Adipocyte (in vitro differentiated cells): Measurements from ENCODE around the gene GRIN3A.

ENCODE experiments used
- DNase-seq: peaks from one replicate; pipeline ENCODE4 v3.0.0-alpha.2; 2015; ENCODE audit warnings: low read depth
- H3K27me3 ChIP-seq: replicated peaks from 2 replicates; pipeline ENCODE4 v1.7.0; 2013; ENCODE audit warnings: mild to moderate bottlenecking, low read length, moderate library complexity; ENCODE audit not compliant: control insufficient read depth, insufficient read depth
- H3K36me3 ChIP-seq: 2 replicates; pipeline ENCODE4 v1.7.0; 2013; ENCODE audit warnings: low read length, mild to moderate bottlenecking, moderate library complexity; ENCODE audit not compliant: control insufficient read depth, insufficient read depth, severe bottlenecking
- H3K4me1 ChIP-seq: 2 replicates; pipeline ENCODE4 v1.7.0; 2013; ENCODE audit warnings: mild to moderate bottlenecking, low read length, moderate library complexity; ENCODE audit not compliant: control insufficient read depth, insufficient read depth
- H3K4me3 ChIP-seq: 2 replicates; pipeline ENCODE4 v1.7.0; 2013; ENCODE audit warnings: mild to moderate bottlenecking, low read length, moderate library complexity
- H3K9ac ChIP-seq: 2 replicates; pipeline ENCODE4 v1.7.0; 2013; ENCODE audit warnings: mild to moderate bottlenecking, low read length, moderate library complexity
- H3K9me3 ChIP-seq: 2 replicates; pipeline ENCODE4 v1.7.0; 2013; ENCODE audit warnings: mild to moderate bottlenecking, low read length, moderate library complexity; ENCODE audit not compliant: control insufficient read depth

The GRIN3A gene

DNA sequence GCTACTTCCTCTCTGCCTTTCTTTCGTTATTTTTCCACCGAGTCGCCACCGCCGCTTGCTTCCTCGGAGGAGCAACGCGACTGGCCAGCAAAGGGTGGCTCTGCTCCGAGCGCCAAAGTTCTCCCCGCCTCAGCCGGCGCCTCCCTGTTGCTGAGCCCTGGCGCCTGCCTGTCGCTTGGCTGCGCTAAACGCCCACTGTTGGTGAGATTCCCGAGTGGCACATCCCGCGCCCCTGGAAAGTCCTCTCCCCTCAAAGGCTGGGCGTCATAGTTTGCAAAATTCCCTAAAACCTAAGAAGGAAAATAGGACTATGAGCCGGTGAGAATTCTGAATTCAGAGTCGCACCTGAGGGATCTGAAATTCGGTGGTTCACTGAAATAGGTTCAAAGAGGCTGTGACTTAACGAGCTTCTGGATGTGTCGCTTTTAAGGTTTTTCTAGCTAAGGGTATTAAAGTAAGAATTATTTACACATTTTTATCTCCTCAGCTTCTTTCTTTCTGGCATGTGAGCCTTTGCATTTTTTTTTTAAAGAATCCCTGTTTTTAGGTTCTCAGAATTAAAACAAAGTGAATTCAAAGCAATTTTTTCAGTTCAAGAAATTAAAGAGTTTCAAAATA is at the start of gene GRIN3A:
GRIN3A (minus strand) TSS at position 82 of the 618 bp plus-strand sequence. CDS start 668 bp downstream, outside the sequence.
- Histone ChIP-seq H3K36me3 (no peaks in the 10 kb centered on the region), H3K9me3 (peaks cover 3% of the 10 kb centered on the region), H3K27me3 (peaks cover 71% of the 10 kb centered on the region), H3K4me3 (peak within 1 kb of the TSS; percentile 76), H3K4me1 (peaks cover 13% of the 10 kb centered on the region), H3K9ac (no peak within 1 kb of the TSS)
- DNase-seq, result peak; percentile 24

DNA sequence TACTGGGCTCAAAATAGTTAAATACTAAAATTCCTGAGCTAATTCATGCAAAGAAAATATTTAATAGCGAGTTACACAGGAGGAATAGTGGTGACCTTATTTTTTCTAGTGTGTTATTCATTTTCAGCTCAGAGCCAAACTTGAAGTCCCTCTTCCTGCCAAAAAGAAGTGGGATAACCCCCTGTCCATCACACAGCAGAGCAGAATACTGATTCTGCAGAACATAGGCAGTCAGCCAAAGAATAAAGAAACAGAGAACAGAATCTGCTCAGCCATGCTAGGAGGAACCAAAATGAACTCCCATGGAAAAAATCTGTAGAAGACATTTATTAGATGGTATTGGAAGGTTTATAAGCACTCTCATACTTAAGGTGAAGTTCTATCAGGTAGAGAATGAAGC is 49.4 kb upstream of the GRIN3A start:
- Histone ChIP-seq H3K9ac (no peak overlapping the region), H3K9me3 (no peaks in the 10 kb centered on the region), H3K27me3 (peaks cover 10% of the 10 kb centered on the region), H3K36me3 (no peaks in the 10 kb centered on the region), H3K4me3 (no peak overlapping the region), H3K4me1 (no peaks in the 10 kb centered on the region)
- no peak for DNase-seq

DNA sequence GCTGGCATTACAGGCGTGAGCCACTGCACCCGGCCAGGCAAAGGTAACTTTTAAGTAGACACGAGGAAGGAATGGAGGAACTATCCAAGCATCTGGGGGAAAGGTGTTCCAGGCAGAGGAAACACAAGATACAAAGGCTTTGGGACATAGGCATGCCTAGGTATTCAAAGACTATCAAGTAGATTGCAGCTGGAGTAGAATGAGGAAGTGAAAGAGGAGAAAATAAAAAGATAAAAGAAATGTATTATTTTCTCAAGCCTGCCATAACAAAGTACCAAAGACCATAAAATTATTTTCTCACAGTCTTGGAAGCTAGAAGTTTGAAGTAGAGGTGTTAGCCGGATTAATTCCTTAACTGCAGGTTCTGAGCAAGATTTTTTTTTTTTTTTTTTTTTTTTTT is 39.9 kb upstream of the GRIN3A start:
- Histone ChIP-seq H3K36me3 (no peaks in the 10 kb centered on the region), H3K4me3 (no peak overlapping the region), H3K27me3 (peaks cover 3% of the 10 kb centered on the region), H3K9me3 (no peaks in the 10 kb centered on the region), H3K4me1 (no peaks in the 10 kb centered on the region), H3K9ac (no peak overlapping the region)
- no peak for DNase-seq

DNA sequence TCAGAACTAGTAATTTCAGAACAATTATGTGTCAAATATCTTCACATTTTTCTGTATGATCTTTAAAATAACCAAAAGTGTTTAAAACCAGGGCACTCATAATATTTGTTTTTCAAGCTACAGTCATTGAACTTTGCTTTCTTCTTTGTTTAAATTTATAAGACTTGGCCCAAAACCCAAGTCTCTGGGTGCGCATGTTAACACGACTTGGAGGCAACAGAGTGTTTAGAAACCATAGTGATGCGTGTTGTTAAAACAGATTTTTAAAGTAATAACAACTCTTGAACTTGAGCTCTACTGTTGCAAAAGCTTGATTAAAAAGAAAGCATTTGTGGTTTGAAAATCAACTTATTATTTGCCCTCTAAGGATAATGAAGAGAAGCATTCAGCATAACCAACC is 26.0 kb upstream of the GRIN3A start:
- Histone ChIP-seq H3K4me1 (peaks cover 4% of the 10 kb centered on the region), H3K4me3 (no peak overlapping the region), H3K9ac (no peak overlapping the region), H3K9me3 (no peaks in the 10 kb centered on the region), H3K27me3 (no peaks in the 10 kb centered on the region), H3K36me3 (no peaks in the 10 kb centered on the region)
- no peak for DNase-seq

DNA sequence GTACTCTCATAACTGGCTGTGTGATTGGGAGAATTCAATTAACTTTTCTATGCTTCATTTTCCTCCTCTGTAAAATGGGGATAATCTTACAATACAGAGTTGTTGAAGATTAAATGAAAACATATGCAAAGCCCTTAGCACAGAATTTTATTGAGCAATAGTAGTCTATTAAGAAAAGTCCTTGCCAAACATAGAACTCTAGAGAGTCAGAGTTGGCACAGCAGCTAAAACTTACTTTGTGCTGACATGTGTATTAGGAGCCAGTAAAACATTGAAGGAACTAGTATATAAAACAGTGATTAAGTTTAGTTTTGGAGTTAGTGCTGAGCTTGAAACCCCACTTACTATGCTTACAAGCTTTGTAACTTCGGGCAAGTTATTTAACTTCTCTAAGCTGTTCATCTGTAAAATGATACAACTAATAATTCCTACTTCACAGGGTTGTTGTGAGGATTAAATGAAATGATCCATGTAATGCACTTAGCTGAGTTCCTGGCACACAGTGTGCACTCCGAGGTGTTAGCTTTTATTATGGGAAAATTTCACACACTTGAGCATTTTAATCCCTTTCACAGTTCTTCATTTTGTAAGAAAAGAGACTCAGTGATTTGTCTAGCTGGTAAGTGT is 20.0 kb upstream of the GRIN3A start:
- peak overlapping the region; percentile 31 for H3K9ac ChIP-seq

DNA sequence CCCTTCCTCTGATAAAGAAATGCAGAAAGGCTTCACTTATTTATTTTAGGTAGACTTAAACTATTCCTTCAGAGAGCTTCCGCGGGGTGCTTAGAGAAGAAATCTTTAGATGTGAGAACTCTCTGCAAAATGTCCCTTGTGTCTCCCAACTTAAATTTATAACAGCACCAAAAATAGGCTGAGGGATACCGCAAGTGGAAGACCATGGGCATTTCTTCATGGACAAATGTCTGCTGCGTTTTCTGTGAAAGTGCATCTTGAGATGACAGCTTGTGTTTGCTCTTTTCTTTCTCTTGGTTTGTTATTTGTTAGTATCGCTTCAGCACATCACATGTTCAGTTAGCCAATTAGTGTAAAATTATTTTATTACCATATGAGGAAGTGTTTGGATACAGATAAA is 15.3 kb upstream of the GRIN3A start:
- Histone ChIP-seq H3K9me3 (peaks cover 5% of the 10 kb centered on the region), H3K4me3 (no peak overlapping the region), H3K4me1 (peaks cover 28% of the 10 kb centered on the region), H3K36me3 (no peaks in the 10 kb centered on the region), H3K27me3 (no peaks in the 10 kb centered on the region), H3K9ac (no peak overlapping the region)
- no peak for DNase-seq

More for the DNA sequence above, 20.0 kb upstream of the GRIN3A start:
- DNase-seq, result no peak
- H3K9me3 ChIP-seq, result peaks cover 5% of the 10 kb centered on the region
- no peaks in the 10 kb centered on the region for H3K36me3 ChIP-seq
- no peaks in the 10 kb centered on the region for H3K27me3 ChIP-seq
- peak overlapping the region; percentile 59 for H3K4me3 ChIP-seq
- peaks cover 33% of the 10 kb centered on the region for H3K4me1 ChIP-seq

DNA sequence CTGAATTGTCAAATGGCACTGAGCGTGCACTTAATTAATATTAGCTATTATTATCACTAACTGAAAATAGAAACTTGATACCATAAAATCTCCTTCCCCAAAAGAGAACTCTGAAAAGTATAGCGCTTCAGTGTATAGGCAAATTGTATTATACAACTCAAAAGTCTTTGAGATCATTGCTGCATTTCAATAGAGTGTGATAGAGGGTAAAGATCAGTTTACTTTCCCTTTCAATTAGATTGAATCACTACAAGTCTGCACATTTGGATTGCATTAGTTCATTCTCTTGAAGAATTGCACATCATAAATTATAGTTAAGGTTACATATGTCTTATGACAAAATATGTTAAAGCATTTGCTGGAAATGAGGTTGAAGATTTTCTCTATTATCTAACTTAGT is 13.4 kb upstream of the GRIN3A start:
- Histone ChIP-seq H3K4me3 (no peak overlapping the region), H3K27me3 (no peaks in the 10 kb centered on the region), H3K36me3 (no peaks in the 10 kb centered on the region), H3K9ac (no peak overlapping the region), H3K4me1 (peaks cover 11% of the 10 kb centered on the region), H3K9me3 (peaks cover 5% of the 10 kb centered on the region)
- DNase-seq, result no peak

DNA sequence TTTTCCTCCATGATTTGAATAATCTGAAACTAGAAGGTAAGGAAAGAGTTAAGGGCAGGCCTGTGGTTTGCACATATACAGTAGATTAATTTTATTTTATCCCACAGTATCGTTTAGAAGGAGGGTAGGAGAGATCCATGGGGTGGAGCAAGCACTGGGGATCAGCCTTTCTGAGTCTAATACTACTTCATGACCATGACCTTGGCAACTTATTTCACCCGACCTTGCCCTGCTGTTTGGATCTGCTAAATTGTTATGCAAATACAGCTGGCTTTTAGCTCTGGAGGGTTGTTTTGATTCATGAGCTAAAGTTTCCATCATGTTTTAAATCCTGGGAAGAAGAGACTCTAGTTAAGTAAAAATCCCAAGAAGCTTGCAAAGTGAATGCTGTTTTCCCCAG is 864 bp upstream of the GRIN3A start:
- H3K9me3 ChIP-seq, result peaks cover 3% of the 10 kb centered on the region
- DNase-seq, result no peak
- peaks cover 67% of the 10 kb centered on the region for H3K27me3 ChIP-seq
- H3K4me1 ChIP-seq, result peaks cover 13% of the 10 kb centered on the region
- H3K9ac ChIP-seq, result no peak overlapping the region
- no peak overlapping the region for H3K4me3 ChIP-seq
- no peaks in the 10 kb centered on the region for H3K36me3 ChIP-seq

DNA sequence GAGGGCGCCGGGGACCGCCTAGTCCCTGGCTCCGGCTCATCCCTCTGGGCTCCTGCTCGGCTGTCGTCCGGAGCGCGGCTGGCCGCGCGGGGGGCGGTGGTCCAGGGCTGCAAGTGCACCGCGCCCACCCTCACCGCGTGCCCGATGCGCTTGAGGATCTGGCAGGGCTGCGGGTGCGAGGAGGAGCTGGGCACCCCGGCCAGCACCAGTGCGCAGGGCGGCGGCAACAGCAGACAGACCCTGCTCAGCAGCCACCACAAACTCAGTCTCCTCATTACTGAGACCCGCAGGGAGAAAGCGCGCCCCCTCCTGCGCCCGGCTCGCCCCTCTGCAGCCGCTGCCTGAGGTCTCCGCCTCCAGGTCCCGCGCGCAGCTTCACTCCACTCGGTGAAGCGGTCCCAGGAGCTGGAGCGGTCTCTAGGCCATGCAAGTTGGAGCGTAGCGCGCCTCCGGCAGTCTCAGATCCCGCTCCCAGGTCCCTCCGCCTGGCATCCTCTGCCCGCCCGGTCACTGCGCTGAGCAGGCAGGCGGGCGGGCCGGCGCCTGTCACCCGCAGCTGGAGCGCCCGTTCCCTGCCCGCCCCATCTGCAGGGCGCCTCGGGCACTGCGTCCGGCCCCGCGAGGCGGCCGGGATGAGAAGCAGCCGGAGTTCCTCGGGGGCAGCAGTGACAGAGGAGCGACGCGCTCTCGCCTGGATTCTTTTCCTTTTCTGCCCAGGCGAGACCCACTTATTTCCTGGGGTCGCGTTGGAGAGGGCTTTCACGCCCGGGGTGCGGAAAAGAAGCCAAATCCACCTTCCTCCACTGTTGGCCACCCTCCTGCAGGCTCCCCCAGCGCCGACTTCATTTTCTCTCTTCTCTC is 512 bp downstream of the GRIN3A start:
- DNase-seq, result peak; percentile 15
- H3K36me3 ChIP-seq, result no peaks in the 10 kb centered on the region
- peaks cover 3% of the 10 kb centered on the region for H3K9me3 ChIP-seq
- H3K9ac ChIP-seq, result no peak overlapping the region
- peaks cover 75% of the 10 kb centered on the region for H3K27me3 ChIP-seq
- peak overlapping the region; percentile 76 for H3K4me3 ChIP-seq
- peaks cover 13% of the 10 kb centered on the region for H3K4me1 ChIP-seq

DNA sequence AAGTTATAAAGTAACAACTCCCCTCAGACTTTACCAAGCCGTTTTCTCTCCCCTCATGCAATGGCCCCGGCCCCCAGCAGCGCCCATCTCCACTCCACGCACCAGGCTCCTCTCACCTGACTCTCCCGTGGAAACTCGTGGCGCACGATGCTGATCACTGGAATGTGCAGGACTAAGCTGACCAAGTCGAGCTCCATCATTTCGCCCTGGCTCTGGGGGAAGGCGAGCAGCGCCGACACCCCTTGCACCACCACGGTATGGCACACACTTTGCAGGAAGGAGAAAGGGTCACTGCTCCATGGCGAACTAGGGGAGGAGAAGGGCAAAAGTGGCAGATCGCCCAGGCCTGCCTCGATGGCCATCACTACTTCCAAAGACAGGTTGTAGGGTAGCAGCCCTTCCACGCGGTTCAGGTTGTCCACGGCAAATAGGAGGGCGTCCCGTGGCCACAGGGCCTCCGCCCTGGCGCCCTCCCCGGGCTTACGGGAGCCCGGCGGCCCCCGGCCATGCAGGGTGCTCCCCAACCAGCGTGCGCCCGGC is 1.2 kb downstream of the GRIN3A start:
- peaks cover 3% of the 10 kb centered on the region for H3K9me3 ChIP-seq
- peaks cover 13% of the 10 kb centered on the region for H3K4me1 ChIP-seq
- no peak for DNase-seq
- no peak overlapping the region for H3K9ac ChIP-seq
- peaks cover 75% of the 10 kb centered on the region for H3K27me3 ChIP-seq
- no peak overlapping the region for H3K4me3 ChIP-seq
- no peaks in the 10 kb centered on the region for H3K36me3 ChIP-seq

DNA sequence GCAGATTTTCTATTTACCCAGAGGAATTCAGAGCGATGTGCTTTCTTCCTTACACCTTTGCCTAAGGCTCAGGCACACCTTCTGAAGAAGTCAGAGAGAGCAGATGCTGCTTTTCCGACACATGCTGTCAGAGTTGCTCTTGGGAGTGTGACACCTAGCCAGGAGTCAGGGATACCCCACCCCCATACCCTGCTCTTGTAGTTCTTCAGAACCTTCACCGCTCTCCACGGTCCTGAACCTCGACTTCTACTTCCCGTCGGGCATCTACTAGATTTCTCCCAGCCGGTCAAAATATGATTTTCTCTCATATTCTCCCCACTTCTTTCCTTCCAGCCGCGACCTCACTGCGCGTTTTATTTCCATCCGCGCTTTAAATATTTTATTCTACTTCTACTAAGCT is 1.7 kb downstream of the GRIN3A start:
- H3K9me3 ChIP-seq, result peaks cover 3% of the 10 kb centered on the region
- H3K9ac ChIP-seq, result no peak overlapping the region
- H3K27me3 ChIP-seq, result peaks cover 73% of the 10 kb centered on the region
- H3K4me3 ChIP-seq, result no peak overlapping the region
- peaks cover 13% of the 10 kb centered on the region for H3K4me1 ChIP-seq
- DNase-seq, result no peak
- no peaks in the 10 kb centered on the region for H3K36me3 ChIP-seq
